Memory B cell (primary cell): ENCODE results near the gene FAF1.

Experiments used
- ATAC-seq: fragments of 150-1000 bp; cut with Tn5 transposase; 2 replicates; pipeline ENCODE4 v1.10.0; 2021; ENCODE audit warnings: low read depth, mild to moderate bottlenecking, moderate library complexity
- DNase-seq, 2 donors: peaks; one replicate each; pipeline ENCODE4 v3.0.0; 2022; ENCODE audit warnings: low spot score in 2 of 2
- H3K27ac Mint-ChIP-seq: one replicate; pipeline ENCODE4 v1.8.0; 2022; ENCODE audit warnings: mild to moderate bottlenecking, moderate library complexity, mixed read lengths
- H3K27me3 Mint-ChIP-seq: one replicate; pipeline ENCODE4 v1.8.0; 2022; ENCODE audit warnings: mixed read lengths
- H3K36me3 Mint-ChIP-seq: one replicate; pipeline ENCODE4 v1.8.0; 2022; ENCODE audit warnings: mild to moderate bottlenecking, mixed read lengths
- H3K4me1 Mint-ChIP-seq: one replicate; pipeline ENCODE4 v1.8.0; 2022; ENCODE audit warnings: mixed read lengths
- H3K4me3 Mint-ChIP-seq: one replicate; pipeline ENCODE4 v1.8.0; 2022; ENCODE audit warnings: mild to moderate bottlenecking, moderate library complexity, mixed read lengths
- H3K9me3 Mint-ChIP-seq: one replicate; pipeline ENCODE4 v1.8.0; 2022; ENCODE audit warnings: mixed read lengths

FAF1 gene

GRCh38 chr1:50985094-50985493, 25.0 kb upstream of the FAF1 start:
- no peaks in the 10 kb centered on the region for H3K4me1 Mint-ChIP-seq

GRCh38 chr1:50983219-50983802, 23.2 kb upstream of the FAF1 start:
- Mint-ChIP-seq H3K4me1 (no peaks in the 10 kb centered on the region), H3K4me3 (no peak overlapping the region)
- no peak for ATAC-seq

More at GRCh38 chr1:50985094-50985493, 25.0 kb upstream of the FAF1 start:
- Mint-ChIP-seq H3K36me3 (no peaks in the 10 kb centered on the region), H3K27ac (no peak overlapping the region), H3K27me3 (peaks cover 4% of the 10 kb centered on the region), H3K9me3 (no peaks in the 10 kb centered on the region), H3K4me3 (no peak overlapping the region)
- ATAC-seq, result no peak
- DNase-seq, result no peak

GRCh38 chr1:50982611-50983010, 22.5 kb upstream of the FAF1 start:
- ATAC-seq (no peak), DNase-seq (no peak)
- no peaks in the 10 kb centered on the region for H3K36me3 Mint-ChIP-seq
- H3K27ac Mint-ChIP-seq, result no peak overlapping the region
- no peak overlapping the region for H3K4me3 Mint-ChIP-seq
- no peaks in the 10 kb centered on the region for H3K9me3 Mint-ChIP-seq
- H3K4me1 Mint-ChIP-seq, result no peaks in the 10 kb centered on the region
- H3K27me3 Mint-ChIP-seq, result peaks cover 6% of the 10 kb centered on the region

More at GRCh38 chr1:50983219-50983802, 23.2 kb upstream of the FAF1 start:
- Mint-ChIP-seq H3K27me3 (peaks cover 6% of the 10 kb centered on the region), H3K36me3 (no peaks in the 10 kb centered on the region), H3K27ac (no peak overlapping the region), H3K9me3 (no peaks in the 10 kb centered on the region)
- DNase-seq, result no peak

GRCh38 chr1:50981741-50982140, 21.7 kb upstream of the FAF1 start:
- H3K36me3 Mint-ChIP-seq, result no peaks in the 10 kb centered on the region
- DNase-seq, result no peak
- H3K27me3 Mint-ChIP-seq, result peaks cover 8% of the 10 kb centered on the region
- ATAC-seq, result no peak
- H3K4me3 Mint-ChIP-seq, result no peak overlapping the region
- peaks cover 2% of the 10 kb centered on the region for H3K4me1 Mint-ChIP-seq
- H3K9me3 Mint-ChIP-seq, result no peaks in the 10 kb centered on the region
- H3K27ac Mint-ChIP-seq, result no peak overlapping the region

- no peaks in the 10 kb centered on the region for H3K36me3 Mint-ChIP-seq
- ATAC-seq (no peak), DNase-seq (no peak)
- H3K4me1 Mint-ChIP-seq, result peaks cover 7% of the 10 kb centered on the region
- peaks cover 15% of the 10 kb centered on the region for H3K27me3 Mint-ChIP-seq
- no peak overlapping the region for H3K27ac Mint-ChIP-seq
- H3K4me3 Mint-ChIP-seq, result no peak overlapping the region
- H3K9me3 Mint-ChIP-seq, result no peaks in the 10 kb centered on the region
Observed at GRCh38 chr1:50980505-50980904, 20.4 kb upstream of the FAF1 start.

GRCh38 chr1:50979937-50980336, 19.9 kb upstream of the FAF1 start:
- Mint-ChIP-seq H3K4me1 (peaks cover 7% of the 10 kb centered on the region), H3K27me3 (peaks cover 15% of the 10 kb centered on the region), H3K27ac (no peak overlapping the region), H3K36me3 (no peaks in the 10 kb centered on the region), H3K4me3 (no peak overlapping the region), H3K9me3 (no peaks in the 10 kb centered on the region)
- DNase-seq, result no peak
- no peak for ATAC-seq

GRCh38 chr1:50978852-50979781, 19.1 kb upstream of the FAF1 start:
- ATAC-seq (no peak), DNase-seq (no peak)
- Mint-ChIP-seq H3K4me3 (peak overlapping the region; percentile 67), H3K36me3 (no peaks in the 10 kb centered on the region), H3K4me1 (peaks cover 7% of the 10 kb centered on the region), H3K9me3 (no peaks in the 10 kb centered on the region), H3K27me3 (peaks cover 18% of the 10 kb centered on the region), H3K27ac (no peak overlapping the region)

- H3K27ac Mint-ChIP-seq, result no peak overlapping the region
- ATAC-seq (peak; percentile 26), DNase-seq (peak in 1 of 2 donors; percentile 42)
- peaks cover 22% of the 10 kb centered on the region for H3K27me3 Mint-ChIP-seq
- H3K4me1 Mint-ChIP-seq, result peaks cover 7% of the 10 kb centered on the region
- H3K4me3 Mint-ChIP-seq, result peak overlapping the region; percentile 67
- no peaks in the 10 kb centered on the region for H3K9me3 Mint-ChIP-seq
- H3K36me3 Mint-ChIP-seq, result no peaks in the 10 kb centered on the region
Observed at GRCh38 chr1:50978144-50978851, 18.2 kb upstream of the FAF1 start.

- peak overlapping the region; percentile 73 for H3K4me3 Mint-ChIP-seq
- ATAC-seq, result peak; percentile 28
- no peak overlapping the region for H3K27ac Mint-ChIP-seq
Observed at GRCh38 chr1:50977575-50978143, 17.6 kb upstream of the FAF1 start.

GRCh38 chr1:50976890-50977574, 17.0 kb upstream of the FAF1 start:
- no peaks in the 10 kb centered on the region for H3K36me3 Mint-ChIP-seq
- H3K27ac Mint-ChIP-seq, result no peak overlapping the region
- H3K27me3 Mint-ChIP-seq, result peaks cover 22% of the 10 kb centered on the region
- ATAC-seq, result peak; percentile 86
- peak overlapping the region; percentile 73 for H3K4me3 Mint-ChIP-seq
- H3K9me3 Mint-ChIP-seq, result no peaks in the 10 kb centered on the region
- peaks cover 7% of the 10 kb centered on the region for H3K4me1 Mint-ChIP-seq
- DNase-seq, result peak; percentile 40 to 46

More at GRCh38 chr1:50977575-50978143, 17.6 kb upstream of the FAF1 start:
- H3K27me3 Mint-ChIP-seq, result peaks cover 22% of the 10 kb centered on the region
- peak in 1 of 2 donors; percentile 45 for DNase-seq
- H3K9me3 Mint-ChIP-seq, result no peaks in the 10 kb centered on the region
- peaks cover 7% of the 10 kb centered on the region for H3K4me1 Mint-ChIP-seq
- H3K36me3 Mint-ChIP-seq, result no peaks in the 10 kb centered on the region

GRCh38 chr1:50976111-50976889, 16.2 kb upstream of the FAF1 start:
- H3K9me3 Mint-ChIP-seq, result no peaks in the 10 kb centered on the region
- DNase-seq, result no peak
- H3K27me3 Mint-ChIP-seq, result peaks cover 22% of the 10 kb centered on the region
- no peak overlapping the region for H3K27ac Mint-ChIP-seq
- peaks cover 7% of the 10 kb centered on the region for H3K4me1 Mint-ChIP-seq
- H3K36me3 Mint-ChIP-seq, result no peaks in the 10 kb centered on the region
- peak overlapping the region; percentile 73 for H3K4me3 Mint-ChIP-seq
- no peak for ATAC-seq

GRCh38 chr1:50975436-50975835, 15.4 kb upstream of the FAF1 start:
- H3K4me3 Mint-ChIP-seq, result no peak overlapping the region
- no peak overlapping the region for H3K27ac Mint-ChIP-seq
- no peaks in the 10 kb centered on the region for H3K36me3 Mint-ChIP-seq
- peaks cover 7% of the 10 kb centered on the region for H3K4me1 Mint-ChIP-seq
- ATAC-seq (no peak), DNase-seq (no peak)
- no peaks in the 10 kb centered on the region for H3K9me3 Mint-ChIP-seq
- H3K27me3 Mint-ChIP-seq, result peaks cover 23% of the 10 kb centered on the region

- ATAC-seq (no peak), DNase-seq (no peak)
- Mint-ChIP-seq H3K27ac (no peak overlapping the region), H3K27me3 (peaks cover 28% of the 10 kb centered on the region), H3K4me3 (no peak overlapping the region), H3K9me3 (no peaks in the 10 kb centered on the region), H3K4me1 (peaks cover 15% of the 10 kb centered on the region), H3K36me3 (no peaks in the 10 kb centered on the region)
Observed at GRCh38 chr1:50974618-50974935, 14.5 kb upstream of the FAF1 start.
